Ectodermal cell (in vitro differentiated cells): Measurements from ENCODE around the gene COL8A2.

ENCODE experiments used
- H3K27ac ChIP-seq: 2 replicates; pipeline ENCODE4 v1.7.0; 2013; ENCODE audit warnings: mild to moderate bottlenecking, low read depth, low read length; ENCODE audit not compliant: insufficient read depth, poor library complexity, severe bottlenecking
- H3K27me3 ChIP-seq: 2 replicates; pipeline ENCODE4 v1.7.0; 2013; ENCODE audit warnings: mild to moderate bottlenecking, low read length; ENCODE audit not compliant: insufficient read depth, control insufficient read depth, poor library complexity, severe bottlenecking
- H3K36me3 ChIP-seq: one replicate; pipeline ENCODE4 v1.7.0; 2013; ENCODE audit warnings: low read length; ENCODE audit not compliant: control insufficient read depth, insufficient read depth
- H3K4me1 ChIP-seq: one replicate; pipeline ENCODE4 v1.7.0; 2013; ENCODE audit warnings: low read length; ENCODE audit not compliant: control insufficient read depth, insufficient read depth
- H3K4me3 ChIP-seq: 2 replicates; pipeline ENCODE4 v1.7.0; 2013; ENCODE audit warnings: low read depth, low read length, control low read depth; ENCODE audit not compliant: insufficient read depth
- H3K9me3 ChIP-seq: 2 replicates; pipeline ENCODE4 v1.7.0; 2013; ENCODE audit warnings: mild to moderate bottlenecking, low read length, moderate library complexity; ENCODE audit not compliant: control insufficient read depth
- WGBS, 2 experiments: methylation state at CpG; one replicate each; pipeline ENCODE4 v1.1.7; 2013; ENCODE audit warnings: missing lambda C conversion rate in 2 of 2; 5-methylcytosine and 5-hydroxymethylcytosine counted together

The COL8A2 gene

DNA sequence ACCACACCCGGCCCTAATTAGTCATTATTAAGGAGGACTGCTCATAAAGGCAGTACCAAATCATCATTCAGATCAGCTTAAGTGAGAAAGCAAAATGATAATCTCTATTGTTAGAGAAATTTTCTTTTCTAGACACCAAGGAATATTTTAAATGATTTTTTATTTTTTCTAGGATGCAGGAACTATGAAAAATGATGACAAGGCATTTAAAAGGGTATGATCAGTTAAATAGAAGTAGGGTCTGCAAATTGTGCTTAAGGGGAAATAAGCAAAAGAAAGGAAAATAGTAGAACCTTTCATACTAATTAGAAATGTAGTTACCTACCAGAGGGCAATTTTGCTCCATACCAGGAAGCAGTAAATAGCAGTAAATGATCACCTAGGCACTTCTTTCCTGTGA lies 62.7 kb downstream of the COL8A2 start:
- no peaks in the 10 kb centered on the region for H3K36me3 ChIP-seq
- H3K27ac ChIP-seq = no peak overlapping the region

DNA sequence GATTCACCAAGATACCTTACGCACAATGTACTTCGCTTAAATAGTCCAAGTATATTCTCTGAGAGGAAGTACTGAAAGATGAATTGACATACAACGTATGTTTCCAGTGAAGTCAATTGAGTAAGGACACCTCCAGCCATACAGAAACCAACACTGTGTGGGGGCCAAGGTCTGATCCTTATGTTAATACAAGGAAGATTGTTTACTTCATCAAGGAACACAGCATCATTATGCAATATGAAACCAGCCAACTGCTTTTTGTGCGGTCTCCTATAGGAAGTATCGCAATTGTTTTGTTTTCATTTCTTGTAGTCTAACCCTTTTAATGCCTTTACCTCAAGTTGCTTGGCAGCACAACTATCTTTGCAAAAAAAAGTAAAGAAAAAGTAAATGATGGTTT lies 69.3 kb downstream of the COL8A2 start:
- H3K27ac ChIP-seq = no peak overlapping the region
- WGBS, 2 experiments = 95 to 99% methylated on average over 5 of the region's 5 CpGs
- H3K9me3 ChIP-seq = no peaks in the 10 kb centered on the region
- no peaks in the 10 kb centered on the region for H3K27me3 ChIP-seq
- no peaks in the 10 kb centered on the region for H3K4me1 ChIP-seq
- H3K4me3 ChIP-seq = no peak overlapping the region
- no peaks in the 10 kb centered on the region for H3K36me3 ChIP-seq

More for the DNA sequence above, 62.7 kb downstream of the COL8A2 start:
- Histone ChIP-seq H3K27me3 (no peaks in the 10 kb centered on the region), H3K9me3 (no peaks in the 10 kb centered on the region), H3K4me1 (no peaks in the 10 kb centered on the region), H3K4me3 (no peak overlapping the region)
- 94 to 100% methylated on average over 1 of the region's 1 CpG for WGBS, 2 experiments

DNA sequence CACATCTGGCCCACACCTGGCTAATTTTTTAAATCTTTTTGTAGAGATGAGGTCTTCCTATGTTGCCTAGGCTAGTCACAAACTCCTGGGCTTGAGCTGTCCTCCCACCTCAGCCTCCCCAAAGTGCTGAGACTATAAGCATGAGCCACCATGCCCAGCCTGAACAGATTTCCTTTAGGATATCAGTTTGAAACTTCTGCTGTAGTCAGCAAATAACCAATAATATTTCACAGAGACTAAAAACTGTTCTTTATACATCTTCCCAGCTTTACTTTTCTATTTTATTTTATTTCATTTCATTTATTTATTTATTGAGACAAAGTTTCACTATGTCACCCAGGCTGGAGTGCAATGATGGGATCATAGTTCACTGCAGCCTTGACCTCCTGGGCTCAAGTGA lies 71.0 kb downstream of the COL8A2 start:
- Histone ChIP-seq H3K4me1 (no peaks in the 10 kb centered on the region), H3K27me3 (no peaks in the 10 kb centered on the region), H3K9me3 (no peaks in the 10 kb centered on the region), H3K4me3 (no peak overlapping the region), H3K27ac (no peak overlapping the region), H3K36me3 (no peaks in the 10 kb centered on the region)

DNA sequence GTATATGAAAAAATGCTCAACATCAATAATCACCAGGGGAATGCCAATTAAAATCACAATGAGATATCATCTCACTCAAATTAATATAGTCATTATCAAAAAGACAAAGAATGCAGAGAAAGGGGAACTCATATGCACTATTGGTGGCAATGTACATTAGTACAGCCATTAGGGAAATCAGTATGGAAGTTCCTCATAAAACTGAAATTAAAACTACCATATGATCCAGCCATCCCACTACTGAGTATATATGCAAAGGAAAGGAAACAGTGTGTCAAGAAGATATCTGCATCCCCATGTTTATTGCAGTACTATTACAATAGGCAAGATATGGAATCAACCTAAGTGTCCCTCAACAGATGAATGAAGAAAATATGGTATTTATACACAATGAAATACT lies 73.2 kb downstream of the COL8A2 start:
- Histone ChIP-seq H3K4me1 (no peaks in the 10 kb centered on the region), H3K9me3 (no peaks in the 10 kb centered on the region), H3K4me3 (no peak overlapping the region), H3K27me3 (no peaks in the 10 kb centered on the region), H3K36me3 (peaks cover 9% of the 10 kb centered on the region), H3K27ac (no peak overlapping the region)
